SH-SY5Y (cell line): Measurements from ENCODE around the gene ZNF469.

Experiments used
- GATA2 ChIP-seq: IDR thresholded peaks from 2 replicates; pipeline ENCODE4 v1.6.1; 2011; ENCODE audit warnings: mild to moderate bottlenecking, low read depth, low read length
- GATA3 ChIP-seq: IDR thresholded peaks from 2 replicates; pipeline ENCODE4 v1.6.1; 2011; ENCODE audit warnings: low read depth, mild to moderate bottlenecking, low read length, moderate library complexity

GRCh38 chr16:88380099-88380498 is 2.7 kb upstream of the ZNF469 start:
- TF ChIP-seq GATA2 (no peak), GATA3 (no peak)
